GM12873 (cell line): ENCODE data around the gene ODF2L.

Experiments used
- TF ChIP-seq, protein P1 (sequence below): IDR thresholded peaks from 2 replicates; pipeline ENCODE4 v1.5.1; 2012; ENCODE audit warnings: low read depth, mild to moderate bottlenecking, moderate library complexity, low read length, control low read depth; ENCODE audit not compliant: insufficient read depth; ENCODE audit errors: missing control alignments

ODF2L gene

DNA sequence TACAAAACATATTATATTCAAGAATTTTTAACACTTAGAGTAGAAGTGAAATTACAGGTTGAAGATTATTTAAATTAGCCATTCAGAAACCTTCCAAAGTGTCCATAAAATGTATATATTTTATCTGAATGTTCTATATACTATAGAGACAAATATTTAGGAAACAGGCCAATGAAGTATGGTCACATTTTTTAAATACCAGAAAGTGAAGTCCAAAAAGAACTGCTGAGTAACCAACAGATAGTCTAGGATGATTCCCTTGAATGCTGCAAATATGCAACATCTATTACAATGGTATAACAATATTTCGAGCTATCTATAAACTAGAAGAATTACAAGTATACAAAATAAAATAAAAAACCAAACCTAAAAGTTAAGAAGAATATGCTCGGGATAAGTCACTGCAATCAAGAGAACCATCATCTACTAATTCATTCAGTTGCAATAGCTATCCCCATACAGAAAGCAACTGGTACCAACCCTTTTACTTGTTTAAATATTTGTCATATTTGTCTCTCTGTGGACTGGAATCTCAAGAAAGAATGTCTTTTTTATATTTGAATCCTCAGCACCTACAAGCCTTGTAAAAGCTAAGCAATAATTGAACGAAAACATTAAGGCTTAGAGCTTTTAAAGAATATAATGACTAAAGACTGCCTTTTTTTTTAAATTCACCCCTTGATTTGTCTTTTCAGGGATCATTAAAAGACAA is 8.1 kb downstream of the ODF2L start:
- TF ChIP-seq, protein P1, sequence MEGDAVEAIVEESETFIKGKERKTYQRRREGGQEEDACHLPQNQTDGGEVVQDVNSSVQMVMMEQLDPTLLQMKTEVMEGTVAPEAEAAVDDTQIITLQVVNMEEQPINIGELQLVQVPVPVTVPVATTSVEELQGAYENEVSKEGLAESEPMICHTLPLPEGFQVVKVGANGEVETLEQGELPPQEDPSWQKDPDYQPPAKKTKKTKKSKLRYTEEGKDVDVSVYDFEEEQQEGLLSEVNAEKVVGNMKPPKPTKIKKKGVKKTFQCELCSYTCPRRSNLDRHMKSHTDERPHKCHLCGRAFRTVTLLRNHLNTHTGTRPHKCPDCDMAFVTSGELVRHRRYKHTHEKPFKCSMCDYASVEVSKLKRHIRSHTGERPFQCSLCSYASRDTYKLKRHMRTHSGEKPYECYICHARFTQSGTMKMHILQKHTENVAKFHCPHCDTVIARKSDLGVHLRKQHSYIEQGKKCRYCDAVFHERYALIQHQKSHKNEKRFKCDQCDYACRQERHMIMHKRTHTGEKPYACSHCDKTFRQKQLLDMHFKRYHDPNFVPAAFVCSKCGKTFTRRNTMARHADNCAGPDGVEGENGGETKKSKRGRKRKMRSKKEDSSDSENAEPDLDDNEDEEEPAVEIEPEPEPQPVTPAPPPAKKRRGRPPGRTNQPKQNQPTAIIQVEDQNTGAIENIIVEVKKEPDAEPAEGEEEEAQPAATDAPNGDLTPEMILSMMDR, result no peak

DNA sequence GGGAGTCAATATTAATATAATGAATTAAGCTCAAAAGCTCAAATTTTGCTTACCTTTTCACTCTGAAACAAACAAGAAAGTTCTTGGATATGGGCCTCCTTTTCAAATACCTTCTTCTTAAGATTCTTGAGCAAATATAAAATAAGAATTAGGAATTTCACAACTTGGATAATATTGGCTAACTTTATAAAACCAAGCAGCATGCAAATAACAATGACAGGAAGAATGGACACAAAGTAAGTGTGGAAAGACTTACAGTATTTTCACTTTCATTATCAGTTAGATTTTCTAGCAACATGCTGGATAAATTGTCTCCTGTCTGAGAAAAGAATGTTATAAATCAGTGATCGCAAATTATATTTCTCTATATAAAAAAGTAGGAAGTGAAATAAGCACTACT is 13.2 kb downstream of the ODF2L start:
- TF ChIP-seq, protein P1, result no peak

DNA sequence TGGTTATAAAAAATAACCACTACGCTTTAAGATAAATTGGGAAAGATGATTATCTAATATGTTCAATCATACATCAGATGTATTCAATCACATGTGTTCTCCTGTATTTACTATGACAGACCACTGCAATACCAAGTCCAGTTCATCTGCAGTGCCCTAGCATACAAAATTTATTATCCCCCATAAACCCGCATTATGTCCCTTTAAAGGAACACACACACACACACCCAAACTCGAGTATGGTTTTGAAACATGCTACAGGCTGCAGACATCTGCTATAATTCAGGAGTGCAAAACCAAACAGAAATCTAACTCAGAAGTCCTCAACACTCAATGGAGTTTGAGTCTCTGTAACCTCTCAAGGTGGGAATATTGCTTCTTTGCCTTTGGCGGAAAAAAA is 14.9 kb downstream of the ODF2L start:
- TF ChIP-seq, protein P1, result no peak

DNA sequence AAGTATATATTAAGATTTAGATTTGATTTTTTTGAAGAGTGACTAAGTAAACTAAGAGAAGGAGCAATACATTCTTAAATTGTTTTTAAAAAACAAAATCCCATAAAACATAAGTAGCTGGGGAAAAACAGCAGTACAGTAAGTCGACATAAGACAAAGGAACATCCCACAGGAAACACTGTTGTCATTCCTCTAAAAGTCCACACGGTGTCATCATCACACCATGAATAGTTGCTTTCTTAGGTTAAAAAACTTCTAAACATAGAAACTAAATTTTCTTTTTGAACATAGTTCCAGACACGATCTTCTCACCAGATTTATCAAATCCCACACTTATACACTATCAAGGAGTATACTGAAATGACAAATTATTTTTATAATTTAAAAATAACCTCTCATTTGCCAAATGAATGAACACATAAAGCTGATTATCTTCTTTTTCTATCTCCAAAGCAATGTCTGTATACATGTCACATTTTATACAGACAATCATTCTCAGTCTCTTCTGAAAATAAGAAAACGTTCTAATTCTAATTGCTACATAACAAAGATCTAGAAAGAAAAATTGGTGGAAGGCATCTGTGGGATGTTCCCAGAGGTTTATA is 15.8 kb downstream of the ODF2L start:
- TF ChIP-seq, protein P1, result peak; percentile 67

DNA sequence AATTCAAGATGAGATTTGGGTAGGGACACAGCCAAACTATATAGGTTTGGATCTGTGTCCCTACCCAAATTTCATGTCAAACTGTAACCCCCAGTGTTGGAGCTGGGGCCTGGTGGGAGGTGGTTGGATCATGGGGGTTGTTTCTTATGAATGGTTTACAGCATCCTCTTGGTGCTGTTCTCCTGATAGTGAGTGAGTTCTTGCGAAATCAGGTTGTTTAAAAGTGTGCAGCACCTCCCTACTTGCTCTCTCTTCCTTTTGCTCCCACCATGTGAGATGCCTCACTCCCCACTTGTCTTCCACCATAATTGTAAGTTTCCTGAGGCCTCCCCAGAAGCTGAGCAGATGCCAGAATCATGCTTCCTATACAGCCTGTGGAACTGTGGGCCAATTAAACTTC is 17.3 kb downstream of the ODF2L start:
- TF ChIP-seq, protein P1, result no peak

DNA sequence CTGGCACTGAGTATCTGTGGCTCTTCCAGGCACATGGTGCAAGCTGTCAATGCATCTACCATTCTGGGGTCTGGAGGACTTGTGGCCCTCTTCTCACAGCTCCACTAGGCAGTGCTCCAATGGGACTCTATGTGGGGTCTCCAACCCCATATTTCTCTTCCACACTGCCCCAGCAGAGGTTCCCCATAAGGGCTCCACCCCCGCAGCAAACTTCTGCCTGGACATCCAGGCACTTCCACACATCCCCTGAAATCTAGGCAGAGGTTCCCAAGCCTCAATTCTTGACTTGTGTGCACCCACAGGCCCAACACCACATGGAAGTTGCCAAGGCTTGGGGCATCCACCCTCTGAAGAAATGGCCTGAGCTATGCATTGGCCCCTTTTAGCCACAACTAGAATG is 18.8 kb downstream of the ODF2L start:
- TF ChIP-seq, protein P1, result no peak

DNA sequence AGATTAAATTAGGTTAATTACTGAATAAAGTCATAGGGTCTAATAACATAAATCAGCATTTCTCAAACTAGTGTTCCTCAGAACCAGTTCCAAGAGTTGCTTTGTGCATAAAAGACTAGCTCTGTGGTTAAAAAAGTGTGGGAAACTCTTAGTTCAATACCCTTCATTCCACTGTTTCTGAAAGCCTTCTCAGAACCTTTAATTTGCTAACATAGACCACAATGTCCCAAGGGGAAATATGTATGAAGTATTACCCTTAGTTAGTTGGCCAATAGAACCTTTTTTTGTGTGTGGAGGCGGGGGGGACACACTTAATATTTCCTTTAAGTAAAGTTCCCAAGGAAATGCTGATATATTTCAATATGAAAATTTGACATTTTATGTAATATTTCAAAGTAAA is 20.4 kb downstream of the ODF2L start:
- TF ChIP-seq, protein P1, result no peak
